GM18498 (cell line): ENCODE data around the gene GORASP2.

ENCODE experiments used
- ATAC-seq: cut with Tn5 transposase; IDR thresholded peaks from one replicate; pipeline ENCODE4 v1.9.1; 2021; ENCODE audit warnings: mild to moderate bottlenecking, moderate library complexity; ENCODE audit not compliant: unreplicated experiment

The GORASP2 gene

DNA sequence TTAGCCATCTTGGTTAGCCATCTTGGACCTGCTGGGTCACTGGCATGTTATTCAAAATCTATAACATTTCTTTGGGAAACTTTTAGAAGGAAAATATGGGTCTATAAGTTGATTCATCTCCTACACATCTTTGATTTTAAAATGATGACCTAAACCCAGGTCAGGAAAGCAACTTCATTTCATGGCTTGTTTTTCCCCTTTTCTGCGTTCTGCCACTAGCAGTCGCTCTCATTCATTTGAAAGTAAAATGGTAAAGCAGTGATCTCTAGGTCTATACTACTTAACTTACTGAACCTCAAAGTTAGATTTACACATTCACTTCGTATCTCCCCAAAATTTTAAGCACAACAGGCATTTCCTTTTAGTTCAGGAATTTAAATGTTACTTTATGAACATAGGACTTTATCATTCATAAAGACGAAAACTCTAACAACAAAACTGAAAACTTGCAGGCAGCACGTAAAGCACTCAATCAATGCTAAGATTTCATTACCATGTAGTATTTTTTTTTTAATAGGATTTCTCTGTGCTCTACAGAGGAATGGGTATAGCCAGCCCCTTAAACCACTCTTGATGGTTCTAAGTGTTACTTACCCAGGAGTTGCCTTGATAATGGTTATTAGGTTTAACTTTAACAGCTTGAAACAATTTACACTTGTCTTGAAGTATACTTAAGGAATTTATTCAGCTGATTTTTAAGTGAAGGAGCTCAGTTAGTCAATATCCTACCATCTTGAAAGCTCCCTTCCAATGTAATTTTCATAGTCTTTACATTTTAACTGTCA lies 62.5 kb downstream of the GORASP2 start:
- ATAC-seq = no peak

GRCh38 chr2:170996316-170996715 lies 67.3 kb downstream of the GORASP2 start:
- ATAC-seq = no peak

GRCh38 chr2:170997893-170998597 lies 69.0 kb downstream of the GORASP2 start:
- no peak for ATAC-seq

DNA sequence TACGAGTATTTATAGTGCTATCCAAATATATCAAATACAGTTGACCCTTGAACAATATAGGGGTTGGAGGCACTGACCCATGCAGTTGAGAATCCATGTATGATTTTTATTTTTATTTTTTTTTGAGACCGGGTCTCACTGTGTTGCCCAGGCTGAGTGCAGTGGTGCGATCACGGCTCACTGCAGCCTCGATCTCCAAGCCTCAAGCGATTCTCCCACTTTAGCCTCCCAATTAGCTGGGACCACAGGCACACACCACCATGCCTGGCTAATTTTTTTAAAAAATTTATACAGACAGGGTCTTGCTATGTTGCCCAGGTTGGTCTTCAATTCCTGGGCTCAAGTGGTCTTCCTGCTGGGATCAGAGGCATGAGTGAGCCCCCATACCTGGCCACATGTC lies 70.6 kb downstream of the GORASP2 start:
- no peak for ATAC-seq

GRCh38 chr2:171004363-171004762 lies 75.3 kb downstream of the GORASP2 start:
- ATAC-seq = no peak

GRCh38 chr2:171004833-171005232 lies 75.8 kb downstream of the GORASP2 start:
- no peak for ATAC-seq

GRCh38 chr2:171008550-171009205 lies 79.6 kb downstream of the GORASP2 start:
- no peak for ATAC-seq

DNA sequence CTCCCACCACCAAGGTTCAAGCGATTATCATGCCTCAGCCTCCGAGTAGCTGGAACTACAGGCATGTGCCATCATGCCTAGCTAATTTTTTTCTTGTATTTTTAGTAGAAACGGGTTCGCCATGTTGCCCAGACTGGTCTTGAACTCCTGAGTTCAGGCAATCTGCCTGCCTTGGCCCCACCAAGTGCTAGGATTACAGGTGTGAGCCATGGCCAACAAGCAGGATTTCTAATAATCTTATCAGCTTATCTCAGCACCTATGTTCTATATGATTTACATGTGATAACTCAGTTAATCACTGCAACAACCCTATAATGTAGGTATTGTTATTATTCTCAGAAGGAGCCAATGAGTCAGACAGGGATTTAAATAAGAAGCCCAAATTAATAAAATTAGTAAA lies 80.3 kb downstream of the GORASP2 start:
- no peak for ATAC-seq

DNA sequence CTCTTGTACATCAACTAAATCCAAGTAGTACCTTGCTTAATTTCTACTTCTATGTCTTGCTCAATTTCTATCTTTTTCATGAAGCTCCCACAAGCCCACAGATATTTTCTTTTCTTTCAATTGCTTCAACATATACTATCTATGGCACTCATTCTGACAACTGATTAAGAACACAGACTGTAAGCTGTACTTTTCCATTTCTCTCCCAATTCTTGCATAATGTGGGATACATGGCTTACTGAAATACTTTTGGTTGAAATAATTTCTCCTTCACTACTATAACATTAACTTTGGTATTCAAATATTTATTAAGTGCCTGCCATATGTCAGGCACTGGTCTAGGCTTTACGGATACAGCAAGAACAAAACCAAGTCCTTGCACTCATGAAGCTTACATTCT lies 84.8 kb downstream of the GORASP2 start:
- ATAC-seq = no peak

DNA sequence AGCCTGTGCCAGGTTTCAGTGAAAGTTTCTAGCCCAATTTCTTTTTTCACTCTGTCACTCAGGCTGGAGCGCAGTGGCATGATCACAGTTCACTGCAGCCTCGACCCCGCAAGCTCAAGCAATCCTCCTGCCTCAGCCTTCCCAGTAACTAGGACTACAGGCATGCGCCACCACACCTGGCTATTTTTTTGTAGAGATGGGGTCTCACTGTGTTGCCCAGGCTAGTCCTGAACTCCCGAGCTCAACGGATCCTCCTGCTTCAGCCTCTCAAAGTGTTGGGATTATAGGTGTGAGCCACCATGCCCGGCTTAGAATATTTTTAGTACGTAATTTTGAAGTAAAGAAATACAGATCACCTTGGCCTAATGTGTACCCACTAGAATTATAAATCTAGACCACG lies 87.1 kb downstream of the GORASP2 start:
- ATAC-seq = no peak
